Colon (tissue), 2 donors: ENCODE results near the gene NFASC.

ENCODE experiments used
- FAIRE-seq: peaks from 2 replicates; lab custom pipeline; 2012; peaks lifted over from hg19 to GRCh38; lab: Jason Lieb, UNC
- donor health status: control.
- donor health status: control.

Gene NFASC

GRCh38 chr1:205062895-205063294 is 192.2 kb downstream of the NFASC start:
- no peak for FAIRE-seq

GRCh38 chr1:205064301-205064700 is 193.6 kb downstream of the NFASC start:
- no peak for FAIRE-seq

GRCh38 chr1:205064741-205065316 is 194.2 kb downstream of the NFASC start:
- no peak for FAIRE-seq

- no peak for FAIRE-seq
Measured at GRCh38 chr1:205065666-205066065, 195.0 kb downstream of the NFASC start.

- no peak for FAIRE-seq
Measured at GRCh38 chr1:205066141-205066818, 195.6 kb downstream of the NFASC start.

- no peak for FAIRE-seq
Measured at GRCh38 chr1:205067031-205067430, 196.4 kb downstream of the NFASC start.

- FAIRE-seq: no peak
Measured at GRCh38 chr1:205068001-205068400, 197.3 kb downstream of the NFASC start.

- no peak for FAIRE-seq
Measured at GRCh38 chr1:205068457-205069040, 197.9 kb downstream of the NFASC start.

GRCh38 chr1:205069371-205070125 is 198.9 kb downstream of the NFASC start:
- no peak for FAIRE-seq

- no peak for FAIRE-seq
Measured at GRCh38 chr1:205071028-205071409, 200.4 kb downstream of the NFASC start.

- no peak for FAIRE-seq
Measured at GRCh38 chr1:205071801-205072200, 201.1 kb downstream of the NFASC start.

- no peak for FAIRE-seq
Measured at GRCh38 chr1:205072286-205072685, 201.6 kb downstream of the NFASC start.
